H9 (cell line): ENCODE measurements around the gene ABCD1. TPM values are rescaled to one million over a fixed set of nuclear protein-coding genes. Genes with fewer than 3 reads are reported as not detected.

Source experiments
- DNase-seq: peaks from one replicate; pipeline ENCODE4 v3.0.0-alpha.2; 2017
- H2AFZ ChIP-seq: one replicate; pipeline ENCODE4 v1.6.1; 2013; ENCODE audit warnings: mild to moderate bottlenecking, low read length, control low read depth, moderate library complexity
- H2AK5ac ChIP-seq: 2 replicates; pipeline ENCODE4 v1.6.1; 2013; ENCODE audit warnings: low read length, control low read depth, mixed read lengths; ENCODE audit not compliant: insufficient read length
- H2BK120ac ChIP-seq: one replicate; pipeline ENCODE4 v1.6.1; 2013; ENCODE audit warnings: low read depth, mild to moderate bottlenecking, low read length, control low read depth, inconsistent platforms; ENCODE audit not compliant: poor library complexity, severe bottlenecking
- H2BK12ac ChIP-seq: 2 replicates; pipeline ENCODE4 v1.6.1; 2013; ENCODE audit warnings: low read length, control low read depth, mixed read lengths, low read depth; ENCODE audit not compliant: insufficient read length
- H2BK15ac ChIP-seq: 2 replicates; pipeline ENCODE4 v1.6.1; 2013; ENCODE audit warnings: low read depth, low read length, control low read depth
- H2BK20ac ChIP-seq: one replicate; pipeline ENCODE4 v1.6.1; 2013; ENCODE audit warnings: low read depth, mild to moderate bottlenecking, low read length, control low read depth, inconsistent platforms; ENCODE audit not compliant: poor library complexity, severe bottlenecking
- H2BK5ac ChIP-seq: 2 replicates; pipeline ENCODE4 v1.6.1; 2013; ENCODE audit warnings: low read length, control low read depth, mixed read lengths; ENCODE audit not compliant: insufficient read length
- H3K14ac ChIP-seq: 2 replicates; pipeline ENCODE4 v1.6.1; 2013; ENCODE audit warnings: low read length, control low read depth; ENCODE audit not compliant: insufficient read depth
- H3K18ac ChIP-seq: 2 replicates; pipeline ENCODE4 v1.6.1; 2013; ENCODE audit warnings: low read depth, mild to moderate bottlenecking, mixed read lengths, low read length, control low read depth; ENCODE audit not compliant: insufficient read length
- H3K23ac ChIP-seq: 2 replicates; pipeline ENCODE4 v1.6.1; 2013; ENCODE audit warnings: low read length, control low read depth, mixed read lengths, low read depth; ENCODE audit not compliant: insufficient read length
- H3K23me2 ChIP-seq: 2 replicates; pipeline ENCODE4 v1.6.1; 2013; ENCODE audit warnings: low read depth, mild to moderate bottlenecking, mixed read lengths, low read length, control low read depth; ENCODE audit not compliant: insufficient read length, poor library complexity, severe bottlenecking
- H3K27ac ChIP-seq: 2 replicates; pipeline ENCODE4 v1.5.1; 2013; ENCODE audit warnings: low read length, control low read depth, mixed read lengths, low read depth; ENCODE audit not compliant: insufficient read length
- H3K27me3 ChIP-seq: 2 replicates; pipeline ENCODE4 v1.6.1; 2013; ENCODE audit warnings: low read length, control low read depth, inconsistent platforms; ENCODE audit not compliant: insufficient read depth
- H3K4ac ChIP-seq: 2 replicates; pipeline ENCODE4 v1.6.1; 2013; ENCODE audit warnings: low read depth, mild to moderate bottlenecking, control low read depth, inconsistent platforms, low read length, moderate library complexity
- H3K4me1 ChIP-seq: 2 replicates; pipeline ENCODE4 v1.6.1; 2013; ENCODE audit warnings: low read length, control low read depth, inconsistent platforms; ENCODE audit not compliant: insufficient read depth
- H3K4me2 ChIP-seq: 2 replicates; pipeline ENCODE4 v1.6.1; 2013; ENCODE audit warnings: low read length, control low read depth, mixed read lengths; ENCODE audit not compliant: insufficient read length, insufficient read depth
- H3K56ac ChIP-seq: 2 replicates; pipeline ENCODE4 v1.6.1; 2013; ENCODE audit warnings: low read depth, mild to moderate bottlenecking, mixed read lengths, low read length, control low read depth; ENCODE audit not compliant: insufficient read length
- H3K79me1 ChIP-seq: 2 replicates; pipeline ENCODE4 v1.6.1; 2013; ENCODE audit warnings: low read depth, mild to moderate bottlenecking, moderate library complexity, low read length, control low read depth, inconsistent platforms; ENCODE audit not compliant: insufficient read depth, poor library complexity, severe bottlenecking
- H3K79me2 ChIP-seq: 2 replicates; pipeline ENCODE4 v1.6.1; 2013; ENCODE audit warnings: low read length, control low read depth, inconsistent platforms; ENCODE audit not compliant: insufficient read depth
- H3K9ac ChIP-seq: 2 replicates; pipeline ENCODE4 v1.6.1; 2013; ENCODE audit warnings: low read length, control low read depth, mixed read lengths; ENCODE audit not compliant: insufficient read length; ENCODE audit errors: extremely low read depth
- H3K9me3 ChIP-seq: one replicate; pipeline ENCODE4 v1.6.1; 2013; ENCODE audit warnings: low read depth, low read length, inconsistent platforms; ENCODE audit not compliant: control insufficient read depth
- H3T11ph ChIP-seq: one replicate; pipeline ENCODE4 v1.6.1; 2013; ENCODE audit warnings: mild to moderate bottlenecking, low read length, control low read depth, inconsistent platforms
- H4K20me1 ChIP-seq: one replicate; pipeline ENCODE4 v1.6.1; 2013; ENCODE audit not compliant: control insufficient read depth, insufficient read length, insufficient read depth
- H4K5ac ChIP-seq: 2 replicates; pipeline ENCODE4 v1.6.1; 2013; ENCODE audit warnings: low read depth, mild to moderate bottlenecking, mixed read lengths, low read length, control low read depth; ENCODE audit not compliant: insufficient read length
- H4K8ac ChIP-seq: replicated peaks from 2 replicates; pipeline ENCODE4 v1.6.1; 2013; ENCODE audit warnings: low read length, control low read depth, mixed read lengths, low read depth; ENCODE audit not compliant: insufficient read length
- H4K91ac ChIP-seq: 2 replicates; pipeline ENCODE4 v1.6.1; 2013; ENCODE audit warnings: low read depth, mild to moderate bottlenecking, moderate library complexity, mixed read lengths, low read length, control low read depth; ENCODE audit not compliant: insufficient read length
- H3K27ac Mint-ChIP-seq, 3 experiments: 2 replicates in 2 of 3; 3 replicates in 1 of 3; pipeline ENCODE4 v1.8.0; 2020 to 2021; ENCODE audit warnings: mixed read lengths in 3 of 3, mild to moderate bottlenecking in 1 of 3, moderate library complexity in 1 of 3
- H3K27me3 Mint-ChIP-seq: 2 replicates; pipeline ENCODE4 v1.8.0; 2021; ENCODE audit warnings: low read depth, mild to moderate bottlenecking, moderate library complexity, mixed read lengths
- H3K36me3 Mint-ChIP-seq, 3 experiments: 2 replicates in 2 of 3; 3 replicates in 1 of 3; pipeline ENCODE4 v1.8.0; 2020 to 2021; ENCODE audit warnings: low read depth in 3 of 3, mixed read lengths in 3 of 3; ENCODE audit not compliant: insufficient read depth in 1 of 3
- H3K4me1 Mint-ChIP-seq, 2 experiments: 2 replicates each; pipeline ENCODE4 v1.8.0; 2020; ENCODE audit warnings: mixed read lengths in 2 of 2
- H3K4me3 Mint-ChIP-seq, 2 experiments: 2 replicates in 1 of 2; 3 replicates in 1 of 2; pipeline ENCODE4 v1.8.0; 2020 to 2021; ENCODE audit warnings: mild to moderate bottlenecking in 2 of 2, mixed read lengths in 2 of 2, moderate library complexity in 1 of 2
- H3K9me3 Mint-ChIP-seq, 2 experiments: 2 replicates in 1 of 2; 3 replicates in 1 of 2; pipeline ENCODE4 v1.8.0; 2020; ENCODE audit warnings: mild to moderate bottlenecking in 2 of 2, mixed read lengths in 2 of 2, moderate library complexity in 1 of 2
- WGBS: extraction: QIAGEN DNeasy Blood & Tissue Kit; methylation state at CpG from one replicate; pipeline ENCODE4 v1.1.7; 2013; ENCODE audit warnings: missing lambda C conversion rate, low lambda C conversion rate, mixed read lengths; ENCODE audit not compliant: insufficient read length; ENCODE audit errors: extremely low coverage; 5-methylcytosine and 5-hydroxymethylcytosine counted together
- total RNA-seq: library from RNA; stranded (reverse); gene quantifications from 2 replicates; pipeline ENCODE4 v1.2.1, GENCODE V29; 2021
- TF ChIP-seq, protein P1 (sequence below): fragments of 200-600 bp; sonication (generic); conservative IDR thresholded peaks from 3 replicates; pipeline ENCODE4 v1.8.0; 2021; ENCODE audit warnings: antibody characterized with exemption, mild to moderate bottlenecking

The ABCD1 gene
- total RNA-seq, 1 experiment from 2014 or later, result 11.1 TPM

DNA sequence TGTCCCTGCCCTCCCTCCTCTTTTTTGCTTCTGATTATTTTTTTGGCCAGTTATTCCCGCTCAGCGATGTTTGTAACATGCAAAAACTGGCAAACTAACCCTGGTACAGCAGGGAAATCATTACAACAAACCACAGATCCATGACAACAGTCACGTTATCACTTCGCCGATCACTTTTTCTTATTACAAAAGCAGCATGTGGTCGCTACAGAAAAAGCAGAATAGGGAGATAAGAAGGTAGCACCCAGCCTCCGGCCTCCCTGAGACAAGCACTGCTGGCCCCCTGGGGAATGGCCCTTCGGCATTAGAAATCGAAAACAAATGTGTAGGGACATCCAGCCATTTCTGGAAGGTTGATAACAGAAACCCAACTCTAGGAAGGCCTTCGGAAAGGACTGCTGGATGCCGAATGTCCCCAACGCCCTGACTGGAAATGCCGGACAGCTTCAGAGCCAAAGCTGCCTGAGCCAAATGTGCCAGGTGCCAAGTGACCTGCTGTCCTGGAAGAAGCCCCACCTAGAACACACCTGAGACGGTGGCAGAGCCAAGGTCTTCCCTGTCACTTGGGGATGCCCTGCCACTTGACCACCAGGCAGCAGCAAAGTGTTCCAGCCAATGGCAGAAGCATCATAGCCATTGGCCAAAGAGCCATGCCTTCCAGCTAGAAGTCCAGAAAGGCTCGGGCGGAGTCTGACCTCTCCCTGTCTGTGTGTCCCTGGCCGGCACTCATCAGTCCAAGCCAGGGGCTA lies 66.6 kb downstream of the ABCD1 start:
- Histone ChIP-seq H3K23ac (no peak overlapping the region), H3K4me1 (no peaks in the 10 kb centered on the region), H3K79me2 (peaks cover 4% of the 10 kb centered on the region; the same call in 1 of the 2 replicates), H4K5ac (no peak overlapping the region), H4K8ac (no peak overlapping the region), H2BK15ac (no peak overlapping the region), H2BK12ac (no peak overlapping the region), H2BK20ac (no peak overlapping the region), H3K18ac (no peak overlapping the region), H3K4ac (no peak overlapping the region), H3K79me1 (no peaks in the 10 kb centered on the region), H2AFZ (no peak overlapping the region), H4K91ac (no peak overlapping the region), H3K27me3 (no peaks in the 10 kb centered on the region), H2AK5ac (no peak overlapping the region), H3K9me3 (peaks cover 33% of the 10 kb centered on the region), H3K27ac (no peak overlapping the region), H3K14ac (no peak overlapping the region), H2BK120ac (no peak overlapping the region), H3K4me2 (no peak overlapping the region), H4K20me1 (no peaks in the 10 kb centered on the region), H3K9ac (no peak overlapping the region), H3T11ph (no peak overlapping the region), H2BK5ac (no peak overlapping the region), H3K56ac (no peak overlapping the region), H3K23me2 (peaks cover 4% of the 10 kb centered on the region)
- peaks cover 28 to 42% (median 32%) of the 10 kb centered on the region in 3 experiments for H3K36me3 Mint-ChIP-seq
- no peak for DNase-seq
- no peak overlapping the region for H3K4me3 Mint-ChIP-seq
- no CpG with 5 or more reads among the region's 17 CpGs for WGBS
- H3K4me1 Mint-ChIP-seq, result peaks cover 7 to 9% of the 10 kb centered on the region in 2 experiments; a peak in 3 of 4 replicates
- peaks cover 57 to 74% of the 10 kb centered on the region in 2 experiments for H3K9me3 Mint-ChIP-seq
- H3K27ac Mint-ChIP-seq, result no peak overlapping the region
- TF ChIP-seq, protein P1, sequence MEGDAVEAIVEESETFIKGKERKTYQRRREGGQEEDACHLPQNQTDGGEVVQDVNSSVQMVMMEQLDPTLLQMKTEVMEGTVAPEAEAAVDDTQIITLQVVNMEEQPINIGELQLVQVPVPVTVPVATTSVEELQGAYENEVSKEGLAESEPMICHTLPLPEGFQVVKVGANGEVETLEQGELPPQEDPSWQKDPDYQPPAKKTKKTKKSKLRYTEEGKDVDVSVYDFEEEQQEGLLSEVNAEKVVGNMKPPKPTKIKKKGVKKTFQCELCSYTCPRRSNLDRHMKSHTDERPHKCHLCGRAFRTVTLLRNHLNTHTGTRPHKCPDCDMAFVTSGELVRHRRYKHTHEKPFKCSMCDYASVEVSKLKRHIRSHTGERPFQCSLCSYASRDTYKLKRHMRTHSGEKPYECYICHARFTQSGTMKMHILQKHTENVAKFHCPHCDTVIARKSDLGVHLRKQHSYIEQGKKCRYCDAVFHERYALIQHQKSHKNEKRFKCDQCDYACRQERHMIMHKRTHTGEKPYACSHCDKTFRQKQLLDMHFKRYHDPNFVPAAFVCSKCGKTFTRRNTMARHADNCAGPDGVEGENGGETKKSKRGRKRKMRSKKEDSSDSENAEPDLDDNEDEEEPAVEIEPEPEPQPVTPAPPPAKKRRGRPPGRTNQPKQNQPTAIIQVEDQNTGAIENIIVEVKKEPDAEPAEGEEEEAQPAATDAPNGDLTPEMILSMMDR, result no peak
- no peaks in the 10 kb centered on the region; the same call in 1 of the 2 replicates for H3K27me3 Mint-ChIP-seq
